Activated CD4-positive, alpha-beta memory T cell treated with anti-CD3 and anti-CD28 coated beads for 36 hours (primary cell): ENCODE data around the gene CHAF1A. TPM values are rescaled to one million over a fixed set of nuclear protein-coding genes. Genes with fewer than 3 reads are reported as not detected.

Experiments
- CTCF ChIA-PET: fragments of 350-600 bp; sonication (Branson Sonifier 250); formaldehyde crosslinking; loops from one replicate; lab custom pipeline; 2021; ENCODE audit warnings: antibody characterized with exemption, inconsistent platforms; lab: Charles Lee
- POLR2A ChIA-PET: fragments of 350-600 bp; sonication (Branson Sonifier 250); formaldehyde crosslinking; loops from one replicate; lab custom pipeline; 2021; ENCODE audit warnings: antibody characterized with exemption; lab: Charles Lee
- DNase-seq: peaks from one replicate; pipeline ENCODE4 v3.0.0-alpha.2; 2020
- H3K27ac Mint-ChIP-seq: one replicate; pipeline ENCODE4 v1.8.0; 2021; ENCODE audit warnings: mixed read lengths
- H3K27me3 Mint-ChIP-seq: one replicate; pipeline ENCODE4 v1.8.0; 2021; ENCODE audit warnings: mixed read lengths
- H3K36me3 Mint-ChIP-seq: one replicate; pipeline ENCODE4 v1.8.0; 2021; ENCODE audit warnings: mixed read lengths
- H3K4me1 Mint-ChIP-seq: one replicate; pipeline ENCODE4 v1.8.0; 2021; ENCODE audit warnings: low read depth, mixed read lengths
- H3K4me3 Mint-ChIP-seq: one replicate; pipeline ENCODE4 v1.8.0; 2021; ENCODE audit warnings: mild to moderate bottlenecking, mixed read lengths
- H3K9me3 Mint-ChIP-seq: one replicate; pipeline ENCODE4 v1.8.0; 2021; ENCODE audit warnings: mixed read lengths
- intact Hi-C: fragments of 100-400 bp; cut with micrococcal nuclease; formaldehyde crosslinking; loops from one replicate; pipeline ENCODE4 v1.15.1; 2023
- total RNA-seq, 2 experiments: library from RNA; stranded (reverse); gene quantifications; one replicate each; pipeline ENCODE4 v1.2.3, GENCODE V29; 2021

CHAF1A gene
- total RNA-seq, 2 experiments from 2014 or later: 61.6 to 63.5 TPM

- H3K27me3 Mint-ChIP-seq: no peaks in the 10 kb centered on the region
- intact Hi-C loops: no loop called here
- H3K27ac Mint-ChIP-seq: no peak overlapping the region
- H3K4me3 Mint-ChIP-seq: no peak overlapping the region
- no peak for DNase-seq
- H3K36me3 Mint-ChIP-seq: peaks cover 35% of the 10 kb centered on the region
- H3K9me3 Mint-ChIP-seq: no peaks in the 10 kb centered on the region
- CTCF ChIA-PET: interaction anchor here (1.3 kb wide), 2 partner anchors 107 to 150 kb away, joined by 3 to 4 read pairs; no protein-coding TSS in a partner anchor
- no peaks in the 10 kb centered on the region for H3K4me1 Mint-ChIP-seq
- POLR2A ChIA-PET: no interaction called here
These were observed 13.8 kb downstream of the CHAF1A start for GRCh38 chr19:4416268-4416667.

GRCh38 chr19:4423416-4424126, 21.1 kb downstream of the CHAF1A start:
- H3K9me3 Mint-ChIP-seq: no peaks in the 10 kb centered on the region
- H3K4me3 Mint-ChIP-seq: no peak overlapping the region
- no peaks in the 10 kb centered on the region for H3K4me1 Mint-ChIP-seq
- CTCF ChIA-PET: no interaction called here
- no peak for DNase-seq
- POLR2A ChIA-PET: no interaction called here
- no peaks in the 10 kb centered on the region for H3K27me3 Mint-ChIP-seq
- intact Hi-C loops: no loop called here
- H3K27ac Mint-ChIP-seq: no peak overlapping the region
- peaks cover 31% of the 10 kb centered on the region for H3K36me3 Mint-ChIP-seq

GRCh38 chr19:4425537-4425936, 23.1 kb downstream of the CHAF1A start:
- no peaks in the 10 kb centered on the region for H3K27me3 Mint-ChIP-seq
- H3K4me3 Mint-ChIP-seq: no peak overlapping the region
- ChIA-PET CTCF (interaction anchor here (0.8 kb wide), 1 partner anchor 74 kb away, joined by 3 read pairs; no protein-coding TSS in a partner anchor), POLR2A (no interaction called here)
- no peak overlapping the region for H3K27ac Mint-ChIP-seq
- H3K9me3 Mint-ChIP-seq: no peaks in the 10 kb centered on the region
- H3K4me1 Mint-ChIP-seq: no peaks in the 10 kb centered on the region
- H3K36me3 Mint-ChIP-seq: peaks cover 41% of the 10 kb centered on the region
- intact Hi-C loops: no loop called here
- no peak for DNase-seq

GRCh38 chr19:4428326-4428975, 26.0 kb downstream of the CHAF1A start:
- no peak for DNase-seq
- CTCF ChIA-PET: no interaction called here
- Mint-ChIP-seq H3K27ac (no peak overlapping the region), H3K4me1 (no peaks in the 10 kb centered on the region), H3K4me3 (no peak overlapping the region), H3K36me3 (peaks cover 44% of the 10 kb centered on the region), H3K27me3 (no peaks in the 10 kb centered on the region), H3K9me3 (no peaks in the 10 kb centered on the region)
- POLR2A ChIA-PET: interaction anchor here (0.6 kb wide), 1 partner anchor 108 kb away, joined by 4 read pairs; no protein-coding TSS in a partner anchor
- intact Hi-C loops: no loop called here

GRCh38 chr19:4429256-4429655, 26.8 kb downstream of the CHAF1A start:
- DNase-seq: no peak
- Mint-ChIP-seq H3K9me3 (no peaks in the 10 kb centered on the region), H3K4me3 (no peak overlapping the region), H3K36me3 (peaks cover 38% of the 10 kb centered on the region), H3K4me1 (no peaks in the 10 kb centered on the region), H3K27me3 (no peaks in the 10 kb centered on the region), H3K27ac (no peak overlapping the region)
- intact Hi-C loops: no loop called here
- POLR2A ChIA-PET: no interaction called here
- CTCF ChIA-PET: no interaction called here

GRCh38 chr19:4429771-4430171, 27.3 kb downstream of the CHAF1A start:
- peak overlapping the region; percentile 20 for H3K4me3 Mint-ChIP-seq
- no peaks in the 10 kb centered on the region for H3K4me1 Mint-ChIP-seq
- H3K27ac Mint-ChIP-seq: no peak overlapping the region
- ChIA-PET CTCF (no interaction called here), POLR2A (no interaction called here)
- H3K36me3 Mint-ChIP-seq: peaks cover 43% of the 10 kb centered on the region
- no peaks in the 10 kb centered on the region for H3K27me3 Mint-ChIP-seq
- DNase-seq: no peak
- H3K9me3 Mint-ChIP-seq: no peaks in the 10 kb centered on the region
- intact Hi-C loops: no loop called here

GRCh38 chr19:4430760-4431159, 28.3 kb downstream of the CHAF1A start:
- Mint-ChIP-seq H3K4me1 (no peaks in the 10 kb centered on the region), H3K4me3 (no peak overlapping the region), H3K9me3 (no peaks in the 10 kb centered on the region), H3K36me3 (peaks cover 40% of the 10 kb centered on the region), H3K27ac (no peak overlapping the region), H3K27me3 (no peaks in the 10 kb centered on the region)
- no peak for DNase-seq
- ChIA-PET POLR2A (no interaction called here), CTCF (no interaction called here)
- intact Hi-C loops: no loop called here

GRCh38 chr19:4431296-4431695, 28.9 kb downstream of the CHAF1A start:
- H3K9me3 Mint-ChIP-seq: no peaks in the 10 kb centered on the region
- H3K36me3 Mint-ChIP-seq: peaks cover 37% of the 10 kb centered on the region
- POLR2A ChIA-PET: no interaction called here

GRCh38 chr19:4431808-4432674, 29.6 kb downstream of the CHAF1A start:
- CTCF ChIA-PET: no interaction called here
- Mint-ChIP-seq H3K9me3 (no peaks in the 10 kb centered on the region), H3K4me1 (no peaks in the 10 kb centered on the region), H3K27me3 (no peaks in the 10 kb centered on the region), H3K4me3 (no peak overlapping the region), H3K36me3 (peaks cover 39% of the 10 kb centered on the region), H3K27ac (no peak overlapping the region)
- no peak for DNase-seq
- POLR2A ChIA-PET: no interaction called here
- intact Hi-C loops: no loop called here

More at GRCh38 chr19:4431296-4431695, 28.9 kb downstream of the CHAF1A start:
- no peaks in the 10 kb centered on the region for H3K4me1 Mint-ChIP-seq
- DNase-seq: no peak
- CTCF ChIA-PET: no interaction called here
- intact Hi-C loops: no loop called here
- H3K27me3 Mint-ChIP-seq: no peaks in the 10 kb centered on the region
- no peak overlapping the region for H3K27ac Mint-ChIP-seq
- H3K4me3 Mint-ChIP-seq: no peak overlapping the region

GRCh38 chr19:4432918-4433506, 30.6 kb downstream of the CHAF1A start:
- Mint-ChIP-seq H3K4me3 (no peak overlapping the region), H3K27me3 (no peaks in the 10 kb centered on the region), H3K36me3 (peaks cover 41% of the 10 kb centered on the region), H3K9me3 (no peaks in the 10 kb centered on the region), H3K27ac (no peak overlapping the region), H3K4me1 (no peaks in the 10 kb centered on the region)
- intact Hi-C loops: no loop called here
- ChIA-PET CTCF (no interaction called here), POLR2A (no interaction called here)
- DNase-seq: no peak

GRCh38 chr19:4434391-4434790, 32.0 kb downstream of the CHAF1A start:
- Mint-ChIP-seq H3K4me1 (no peaks in the 10 kb centered on the region), H3K9me3 (no peaks in the 10 kb centered on the region), H3K27ac (no peak overlapping the region), H3K4me3 (no peak overlapping the region), H3K36me3 (peaks cover 39% of the 10 kb centered on the region), H3K27me3 (no peaks in the 10 kb centered on the region)
- ChIA-PET POLR2A (interaction anchor here (0.6 to 0.7 kb wide), 2 partner anchors 15 to 53 kb away, joined by 3 to 5 read pairs; no protein-coding TSS in a partner anchor), CTCF (interaction anchor here (0.6 kb wide), 1 partner anchor 742 kb away, joined by 4 read pairs; no protein-coding TSS in a partner anchor)
- intact Hi-C loops: no loop called here
- no peak for DNase-seq
